ENCODE results near the gene SFT2D1. TPM values are rescaled to one million over a fixed set of nuclear protein-coding genes. Genes with fewer than 3 reads are reported as not detected.

The SFT2D1 gene
- total and polyA plus RNA-seq, 8 donors, result 4.7 to 96.8 (median 44.5) TPM

- WGBS, 5 donors, result 84 to 90% (median 86%) methylated on average over 17 of the region's 17 CpGs
- TF ChIP-seq EP300 (IDR thresholded peaks at IDR 0.05), result no peak
- no peak for TF ChIP-seq POLR2A (IDR thresholded peaks at IDR 0.05)
- no peak for DNase-seq
- Histone ChIP-seq H3K27me3 (peaks cover 5 to 63% (median 18%) of the 10 kb centered on the region in 3 donors), H3K36me3 (no peaks in the 10 kb centered on the region), H3K4me3 (no peak overlapping the region), H3K9me3 (no peaks in the 10 kb centered on the region), H3K27ac (no peak overlapping the region), H3K4me1 (peaks cover under 1 to 4% (median 3%) of the 10 kb centered on the region in 4 donors)
- intact Hi-C loops (cut with DNase I; ENCODE audit: low total_unique reads), result no loop called here
Measured at GRCh38 chr6:166301611-166302529, 40.5 kb downstream of the SFT2D1 start.

GRCh38 chr6:166300357-166300987, 41.9 kb downstream of the SFT2D1 start:
- intact Hi-C loops (cut with DNase I; ENCODE audit: low total_unique reads), result no loop called here
- Histone ChIP-seq H3K4me3 (no peak overlapping the region), H3K36me3 (no peaks in the 10 kb centered on the region), H3K27me3 (peaks cover 0 to 57% (median 5%) of the 10 kb centered on the region in 3 donors), H3K4me1 (no peaks in the 10 kb centered on the region), H3K27ac (no peak overlapping the region), H3K9me3 (peaks cover 0 to under 1% (median 0%) of the 10 kb centered on the region in 4 donors)
- WGBS, 5 donors, result 84 to 88% (median 85%) methylated on average over 9 of the region's 9 CpGs
- DNase-seq, result no peak
- no peak for TF ChIP-seq EP300 (IDR thresholded peaks at IDR 0.05)
- no peak for TF ChIP-seq POLR2AphosphoS5 (IDR thresholded peaks at IDR 0.05)
- no peak for TF ChIP-seq POLR2A (IDR thresholded peaks at IDR 0.05)
- no peak for TF ChIP-seq CTCF (IDR thresholded peaks at IDR 0.05)

- Histone ChIP-seq H3K9me3 (peaks cover 0 to 3% (median 0%) of the 10 kb centered on the region in 4 donors), H3K4me1 (no peaks in the 10 kb centered on the region), H3K27ac (no peak overlapping the region), H3K27me3 (peaks cover 0 to 61% (median 3%) of the 10 kb centered on the region in 3 donors), H3K36me3 (no peaks in the 10 kb centered on the region), H3K4me3 (no peak overlapping the region)
- DNase-seq, result no peak
- no peak for TF ChIP-seq CTCF (IDR thresholded peaks at IDR 0.05)
- TF ChIP-seq EP300 (IDR thresholded peaks at IDR 0.05), result no peak
- TF ChIP-seq POLR2A (IDR thresholded peaks at IDR 0.05), result no peak
- TF ChIP-seq POLR2AphosphoS5 (IDR thresholded peaks at IDR 0.05), result no peak
- intact Hi-C loops (cut with DNase I; ENCODE audit: low total_unique reads), result no loop called here
- WGBS, 5 donors, result 91 to 97% (median 94%) methylated on average over 19 to 23 of the region's 23 CpGs
Measured at GRCh38 chr6:166297606-166298005, 44.7 kb downstream of the SFT2D1 start.

GRCh38 chr6:166296035-166296883, 46.1 kb downstream of the SFT2D1 start:
- 80 to 85% (median 83%) methylated on average over 10 of the region's 10 CpGs for WGBS, 5 donors
- no peak for DNase-seq
- Histone ChIP-seq H3K27me3 (peaks cover 0 to 60% (median 0%) of the 10 kb centered on the region in 3 donors), H3K36me3 (no peaks in the 10 kb centered on the region), H3K9me3 (peaks cover 0 to 3% (median 0%) of the 10 kb centered on the region in 4 donors), H3K4me1 (no peaks in the 10 kb centered on the region), H3K4me3 (no peak overlapping the region), H3K27ac (no peak overlapping the region)
- intact Hi-C loops (cut with DNase I; ENCODE audit: low total_unique reads), result no loop called here
- no peak for TF ChIP-seq POLR2AphosphoS5 (IDR thresholded peaks at IDR 0.05)
- no peak for TF ChIP-seq CTCF (IDR thresholded peaks at IDR 0.05)
- no peak for TF ChIP-seq EP300 (IDR thresholded peaks at IDR 0.05)
- TF ChIP-seq POLR2A (IDR thresholded peaks at IDR 0.05), result no peak

Data from stomach (tissue), 9 donors.